GM12878 (cell line): ENCODE data around the gene KICS2. TPM values are rescaled to one million over a fixed set of nuclear protein-coding genes. Genes with fewer than 3 reads are reported as not detected.
A peak's percentile ranks its signal among the peaks of the same experiment; 100 is the strongest.

Experiments used
- ATAC-seq: fragments of 200-7000 bp; cut with Tn5 transposase; 3 replicates; pipeline ENCODE4 v1.9.1; 2020; ENCODE audit warnings: mild to moderate bottlenecking, moderate library complexity
- BruUV-seq: library from RNA; stranded (reverse); fragments of 400-500 nt; replicated peaks from 2 replicates; lab custom pipeline; 2021; lab: Mats Ljungman, UMichigan
- CTCF ChIA-PET: fragments of 300-600 bp; sonication (Branson Sonifier 250); formaldehyde crosslinking; extraction: SDS; loops from one replicate; lab custom pipeline; 2021; ENCODE audit warnings: inconsistent platforms; lab: Yijun Ruan, JAX
- POLR2A ChIA-PET: fragments of 350-600 bp; formaldehyde crosslinking; extraction: SDS; loops from one replicate; lab custom pipeline; 2021; ENCODE audit warnings: inconsistent platforms; lab: Charles Lee
- RAD21 ChIA-PET: fragments of 300-600 bp; sonication (Branson Sonifier 250); formaldehyde crosslinking; loops from one replicate; lab custom pipeline; 2023; ENCODE audit warnings: antibody characterized with exemption; ENCODE audit not compliant: unreplicated experiment; lab: Charles Lee
- SMC1A ChIA-PET: fragments of 300-600 bp; sonication (Branson Sonifier 250); formaldehyde crosslinking; loops from one replicate; lab custom pipeline; 2023; ENCODE audit not compliant: unreplicated experiment, uncharacterized antibody; lab: Charles Lee
- DNase-seq: peaks from one replicate; pipeline ENCODE4 v3.0.0-alpha.2; 2011; ENCODE audit warnings: low read depth, low spot score
- FAIRE-seq: peaks from 3 replicates; lab custom pipeline; 2011; peaks lifted over from hg19 to GRCh38; lab: Jason Lieb, UNC
- H2AFZ ChIP-seq: 2 replicates; pipeline ENCODE4 v1.6.0; 2011; ENCODE audit warnings: low read depth, low read length, control low read depth; ENCODE audit not compliant: control insufficient read depth
- H3K27ac ChIP-seq: 2 replicates; pipeline ENCODE4 v1.5.1; 2011; ENCODE audit warnings: control low read depth; ENCODE audit not compliant: control insufficient read depth, insufficient read depth
- H3K27me3 ChIP-seq, 2 experiments: replicated peaks in 1 of 2; 2 replicates each; pipeline versions ENCODE4 v1.6.0 to v1.6.1; 2011; ENCODE audit warnings: low read length in 1 of 2; ENCODE audit not compliant: control insufficient read depth in 2 of 2, insufficient read depth in 2 of 2
- H3K36me3 ChIP-seq, 2 experiments: 2 replicates each; pipeline ENCODE4 v1.5.1; 2011; ENCODE audit warnings: low read length in 1 of 2; ENCODE audit not compliant: control insufficient read depth in 2 of 2, insufficient read depth in 2 of 2
- H3K4me1 ChIP-seq: 2 replicates; pipeline ENCODE4 v1.6.1; 2011; ENCODE audit warnings: mild to moderate bottlenecking, low read length, moderate library complexity, mixed read lengths; ENCODE audit not compliant: control insufficient read depth, insufficient read depth
- H3K4me2 ChIP-seq: 2 replicates; pipeline ENCODE4 v1.6.0; 2011; ENCODE audit warnings: control low read depth; ENCODE audit not compliant: control insufficient read depth, insufficient read depth
- H3K4me3 ChIP-seq: fragments of 200-600 bp; sonication (generic); 2 replicates; pipeline ENCODE4 v1.5.1; 2016
- H3K79me2 ChIP-seq: 2 replicates; pipeline ENCODE4 v1.6.0; 2011; ENCODE audit warnings: low read length; ENCODE audit not compliant: control insufficient read depth, insufficient read depth
- H3K9ac ChIP-seq: 2 replicates; pipeline ENCODE4 v1.8.0; 2011; ENCODE audit warnings: low read length, control low read depth, mixed read lengths; ENCODE audit not compliant: control insufficient read depth, insufficient read depth
- H3K9me3 ChIP-seq: replicated peaks from 3 replicates; pipeline ENCODE4 v1.5.1; 2011; ENCODE audit warnings: mild to moderate bottlenecking, low read length; ENCODE audit not compliant: control insufficient read depth, insufficient read depth
- H4K20me1 ChIP-seq: 2 replicates; pipeline ENCODE4 v1.6.0; 2011; ENCODE audit not compliant: control insufficient read depth, insufficient read depth
- CHD4 ChIP-seq: fragments of 200-600 bp; sonication (generic); IDR thresholded peaks from 2 replicates; pipeline ENCODE4 v1.6.1; 2016; ENCODE audit warnings: mild to moderate bottlenecking
- NFXL1 ChIP-seq: fragments of 450-650 bp; IDR thresholded peaks from 2 replicates; pipeline ENCODE4 v1.6.1; 2017; ENCODE audit warnings: antibody characterized with exemption, mild to moderate bottlenecking, borderline replicate concordance
- NFYB ChIP-seq: IDR thresholded peaks from 2 replicates; pipeline ENCODE4 v1.6.1; 2011; ENCODE audit warnings: low read depth, mild to moderate bottlenecking, low read length, improper control_type of control experiment, moderate library complexity; ENCODE audit not compliant: insufficient read depth
- PAX8 ChIP-seq: fragments of 450-650 bp; IDR thresholded peaks from 2 replicates; pipeline ENCODE4 v1.6.1; 2017; ENCODE audit warnings: mild to moderate bottlenecking, moderate library complexity
- RB1 ChIP-seq: fragments of 450-650 bp; formaldehyde crosslinking; IDR thresholded peaks from 2 replicates; pipeline ENCODE4 v1.6.1; 2017; ENCODE audit warnings: mild to moderate bottlenecking, borderline replicate concordance
- TARDBP ChIP-seq: IDR thresholded peaks from 2 replicates; pipeline ENCODE4 v1.6.1; 2016; ENCODE audit warnings: borderline replicate concordance
- ZBED1 ChIP-seq: IDR thresholded peaks from 2 replicates; pipeline ENCODE4 v1.6.1; 2016; ENCODE audit warnings: borderline replicate concordance
- ZZZ3 ChIP-seq: IDR thresholded peaks from 2 replicates; pipeline ENCODE4 v1.6.1; 2011; ENCODE audit warnings: low read depth; ENCODE audit not compliant: control insufficient read depth, insufficient read length
- WGBS: methylation state at CpG from one replicate; pipeline ENCODE4 v1.1.6; 2016; ENCODE audit warnings: low lambda C conversion rate; ENCODE audit not compliant: insufficient replicate concordance, insufficient coverage; ENCODE audit errors: missing lambda C conversion rate; 5-methylcytosine and 5-hydroxymethylcytosine counted together
- in situ Hi-C: fragments of 300-500 bp; cut with MboI; formaldehyde crosslinking; loops from 9 replicates; pipeline ENCODE4 v1.14.3; 2018; ENCODE audit warnings: mixed read lengths
- intact Hi-C: fragments of 100-400 bp; cut with micrococcal nuclease; formaldehyde crosslinking; loops from one replicate; pipeline ENCODE4 v1.14.2; 2022; ENCODE audit not compliant: unreplicated experiment
- polyA plus RNA-seq, 11 experiments: library from polyadenylated mRNA; depleted of rRNA in 4 of 11; unstranded in 6 of 11; stranded (reverse) in 5 of 11; fragments of >200 nt; fragmentation: Nextera tagmentation in 4 of 11; fragmentation: Illumina TruSeq in 1 of 11; extraction: Ambion mirVana in 4 of 11; extraction: Trizol in 1 of 11; gene quantifications; 1 replicate in 1 of 11; 2 replicates in 10 of 11; pipeline versions ENCODE4 v1.2.1 to v1.2.3, GENCODE V29; 2011 to 2016; ENCODE audit warnings: inconsistent platforms in 2 of 11, missing spikeins in 2 of 11, low read depth in 1 of 11
- total RNA-seq, 4 experiments: library from RNA; depleted of rRNA in 3 of 4; stranded (reverse); fragments of >200 nt in 3 of 4; fragmentation: Illumina TruSeq in 1 of 4; extraction: Trizol in 1 of 4; gene quantifications; 2 replicates each; pipeline versions ENCODE4 v1.2.1 to v1.2.3, GENCODE V29; 2013 to 2021
- TF ChIP-seq, protein P1 (sequence below): IDR thresholded peaks from 2 replicates; pipeline ENCODE4 v1.6.1; 2012; ENCODE audit warnings: low read length, inconsistent platforms
- TF ChIP-seq, protein P2 (sequence below): fragments of 450-650 bp; IDR thresholded peaks from 2 replicates; pipeline ENCODE4 v1.6.1; 2017; ENCODE audit warnings: mild to moderate bottlenecking
- TF ChIP-seq, protein P3 (sequence below): fragments of 150-350 bp; IDR thresholded peaks from 2 replicates; pipeline ENCODE4 v1.6.1; 2014; ENCODE audit warnings: mild to moderate bottlenecking, low read depth, low read length
- TF ChIP-seq, protein P4 (sequence below): fragments of 150-350 bp; IDR thresholded peaks from 2 replicates; pipeline ENCODE4 v1.6.1; 2016; ENCODE audit warnings: low read depth, low read length
- TF ChIP-seq, protein P5 (sequence below): IDR thresholded peaks from 2 replicates; pipeline ENCODE4 v1.6.1; 2011; ENCODE audit warnings: mild to moderate bottlenecking, low read depth, low read length, moderate library complexity; ENCODE audit not compliant: insufficient replicate concordance

KICS2 gene
- total and polyA plus RNA-seq, 10 of the 15 experiments (the other 5 are each of a cell fraction or from before 2014, with no cell fraction given): 3.9 to 13.1 (median 9.5) TPM

DNA sequence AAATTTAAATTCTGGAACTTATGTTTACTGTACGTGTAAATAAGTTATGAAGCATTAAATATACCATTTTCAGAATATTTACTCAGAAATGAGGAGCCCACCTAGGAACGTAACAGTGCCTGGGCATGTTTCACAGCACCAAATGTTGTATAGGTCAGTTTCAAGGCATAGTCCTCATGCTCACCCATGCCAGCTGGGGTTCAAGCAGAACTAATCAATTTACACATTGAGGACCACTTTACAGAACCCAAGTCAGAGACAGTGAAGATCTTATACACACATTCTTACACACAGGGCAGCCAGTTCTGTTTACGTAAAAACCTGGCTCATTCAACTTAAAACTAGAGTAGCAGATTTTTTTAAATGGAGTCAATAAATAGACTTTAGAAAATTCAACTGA, 2.0 kb downstream of the KICS2 start (continued):
- TF ChIP-seq, protein P1, sequence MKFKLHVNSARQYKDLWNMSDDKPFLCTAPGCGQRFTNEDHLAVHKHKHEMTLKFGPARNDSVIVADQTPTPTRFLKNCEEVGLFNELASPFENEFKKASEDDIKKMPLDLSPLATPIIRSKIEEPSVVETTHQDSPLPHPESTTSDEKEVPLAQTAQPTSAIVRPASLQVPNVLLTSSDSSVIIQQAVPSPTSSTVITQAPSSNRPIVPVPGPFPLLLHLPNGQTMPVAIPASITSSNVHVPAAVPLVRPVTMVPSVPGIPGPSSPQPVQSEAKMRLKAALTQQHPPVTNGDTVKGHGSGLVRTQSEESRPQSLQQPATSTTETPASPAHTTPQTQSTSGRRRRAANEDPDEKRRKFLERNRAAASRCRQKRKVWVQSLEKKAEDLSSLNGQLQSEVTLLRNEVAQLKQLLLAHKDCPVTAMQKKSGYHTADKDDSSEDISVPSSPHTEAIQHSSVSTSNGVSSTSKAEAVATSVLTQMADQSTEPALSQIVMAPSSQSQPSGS: no peak

DNA sequence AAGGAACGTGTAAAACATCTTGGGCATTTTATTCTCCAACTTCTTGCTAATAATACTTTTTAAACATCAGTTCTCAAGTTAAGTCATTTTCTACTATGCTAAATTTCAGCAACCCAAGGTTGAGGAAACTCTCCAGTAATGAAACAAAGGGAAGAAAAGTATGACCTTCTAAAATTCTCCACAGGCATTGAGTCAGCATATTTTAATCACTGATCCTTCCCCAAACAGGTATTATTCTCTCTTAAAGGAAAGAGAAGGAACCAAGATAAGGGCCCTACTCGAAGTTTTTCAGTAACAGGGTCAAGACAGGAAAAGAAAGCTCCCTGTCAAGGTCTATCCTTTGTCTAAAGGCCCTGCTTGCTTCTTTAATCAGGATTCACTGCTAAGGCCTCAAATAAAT, 3.0 kb downstream of the KICS2 start:
- Histone ChIP-seq H3K9ac (peak overlapping the region; percentile 24; the same call in 1 of the 2 replicates), H4K20me1 (no peaks in the 10 kb centered on the region), H3K4me2 (peak overlapping the region; percentile 58), H3K4me3 (peak overlapping the region; percentile 57; the same call in 1 of the 2 replicates), H2AFZ (peak overlapping the region; percentile 55), H3K36me3 (no peaks in the 10 kb centered on the region), H3K4me1 (no peaks in the 10 kb centered on the region; the same call in 1 of the 2 replicates), H3K27me3 (no peaks in the 10 kb centered on the region), H3K27ac (peak overlapping the region; percentile 49; the same call in 1 of the 2 replicates), H3K9me3 (no peaks in the 10 kb centered on the region), H3K79me2 (peaks cover 26% of the 10 kb centered on the region)
- in situ Hi-C loops (no loop called here), intact Hi-C loops (no loop called here)
- FAIRE-seq (no peak), ATAC-seq (no peak), DNase-seq (no peak)
- ChIA-PET SMC1A (interaction anchor here (2.3 kb wide), 1 partner anchor 375 kb away, joined by 10 read pairs; the partner anchor contains the start of gene SRGAP1), CTCF (interaction anchor here (1.1 to 1.9 kb wide), 3 partner anchors 16 to 375 kb away, joined by 3 to 11 read pairs (median 4); partner anchors contain the start of gene SRGAP1), RAD21 (interaction anchor here (1.2 to 2.8 kb wide), 3 partner anchors 18 to 375 kb away, joined by 3 to 8 read pairs (median 4); partner anchors contain the start of gene SRGAP1), POLR2A (no interaction called here)
- no TSS peak for BruUV-seq
- 49% methylated on average over 2 of the region's 2 CpGs for WGBS
- TF ChIP-seq CHD4 (no peak), ZBED1 (no peak), PAX8 (no peak), NFYB (no peak), ZZZ3 (no peak), NFXL1 (no peak), RB1 (no peak), TARDBP (no peak)
- TF ChIP-seq, protein P2, sequence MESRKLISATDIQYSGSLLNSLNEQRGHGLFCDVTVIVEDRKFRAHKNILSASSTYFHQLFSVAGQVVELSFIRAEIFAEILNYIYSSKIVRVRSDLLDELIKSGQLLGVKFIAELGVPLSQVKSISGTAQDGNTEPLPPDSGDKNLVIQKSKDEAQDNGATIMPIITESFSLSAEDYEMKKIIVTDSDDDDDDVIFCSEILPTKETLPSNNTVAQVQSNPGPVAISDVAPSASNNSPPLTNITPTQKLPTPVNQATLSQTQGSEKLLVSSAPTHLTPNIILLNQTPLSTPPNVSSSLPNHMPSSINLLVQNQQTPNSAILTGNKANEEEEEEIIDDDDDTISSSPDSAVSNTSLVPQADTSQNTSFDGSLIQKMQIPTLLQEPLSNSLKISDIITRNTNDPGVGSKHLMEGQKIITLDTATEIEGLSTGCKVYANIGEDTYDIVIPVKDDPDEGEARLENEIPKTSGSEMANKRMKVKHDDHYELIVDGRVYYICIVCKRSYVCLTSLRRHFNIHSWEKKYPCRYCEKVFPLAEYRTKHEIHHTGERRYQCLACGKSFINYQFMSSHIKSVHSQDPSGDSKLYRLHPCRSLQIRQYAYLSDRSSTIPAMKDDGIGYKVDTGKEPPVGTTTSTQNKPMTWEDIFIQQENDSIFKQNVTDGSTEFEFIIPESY: no peak
- TF ChIP-seq, protein P3, sequence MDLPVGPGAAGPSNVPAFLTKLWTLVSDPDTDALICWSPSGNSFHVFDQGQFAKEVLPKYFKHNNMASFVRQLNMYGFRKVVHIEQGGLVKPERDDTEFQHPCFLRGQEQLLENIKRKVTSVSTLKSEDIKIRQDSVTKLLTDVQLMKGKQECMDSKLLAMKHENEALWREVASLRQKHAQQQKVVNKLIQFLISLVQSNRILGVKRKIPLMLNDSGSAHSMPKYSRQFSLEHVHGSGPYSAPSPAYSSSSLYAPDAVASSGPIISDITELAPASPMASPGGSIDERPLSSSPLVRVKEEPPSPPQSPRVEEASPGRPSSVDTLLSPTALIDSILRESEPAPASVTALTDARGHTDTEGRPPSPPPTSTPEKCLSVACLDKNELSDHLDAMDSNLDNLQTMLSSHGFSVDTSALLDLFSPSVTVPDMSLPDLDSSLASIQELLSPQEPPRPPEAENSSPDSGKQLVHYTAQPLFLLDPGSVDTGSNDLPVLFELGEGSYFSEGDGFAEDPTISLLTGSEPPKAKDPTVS: no peak
- TF ChIP-seq, protein P4, sequence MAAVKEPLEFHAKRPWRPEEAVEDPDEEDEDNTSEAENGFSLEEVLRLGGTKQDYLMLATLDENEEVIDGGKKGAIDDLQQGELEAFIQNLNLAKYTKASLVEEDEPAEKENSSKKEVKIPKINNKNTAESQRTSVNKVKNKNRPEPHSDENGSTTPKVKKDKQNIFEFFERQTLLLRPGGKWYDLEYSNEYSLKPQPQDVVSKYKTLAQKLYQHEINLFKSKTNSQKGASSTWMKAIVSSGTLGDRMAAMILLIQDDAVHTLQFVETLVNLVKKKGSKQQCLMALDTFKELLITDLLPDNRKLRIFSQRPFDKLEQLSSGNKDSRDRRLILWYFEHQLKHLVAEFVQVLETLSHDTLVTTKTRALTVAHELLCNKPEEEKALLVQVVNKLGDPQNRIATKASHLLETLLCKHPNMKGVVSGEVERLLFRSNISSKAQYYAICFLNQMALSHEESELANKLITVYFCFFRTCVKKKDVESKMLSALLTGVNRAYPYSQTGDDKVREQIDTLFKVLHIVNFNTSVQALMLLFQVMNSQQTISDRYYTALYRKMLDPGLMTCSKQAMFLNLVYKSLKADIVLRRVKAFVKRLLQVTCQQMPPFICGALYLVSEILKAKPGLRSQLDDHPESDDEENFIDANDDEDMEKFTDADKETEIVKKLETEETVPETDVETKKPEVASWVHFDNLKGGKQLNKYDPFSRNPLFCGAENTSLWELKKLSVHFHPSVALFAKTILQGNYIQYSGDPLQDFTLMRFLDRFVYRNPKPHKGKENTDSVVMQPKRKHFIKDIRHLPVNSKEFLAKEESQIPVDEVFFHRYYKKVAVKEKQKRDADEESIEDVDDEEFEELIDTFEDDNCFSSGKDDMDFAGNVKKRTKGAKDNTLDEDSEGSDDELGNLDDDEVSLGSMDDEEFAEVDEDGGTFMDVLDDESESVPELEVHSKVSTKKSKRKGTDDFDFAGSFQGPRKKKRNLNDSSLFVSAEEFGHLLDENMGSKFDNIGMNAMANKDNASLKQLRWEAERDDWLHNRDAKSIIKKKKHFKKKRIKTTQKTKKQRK: no peak
- TF ChIP-seq, protein P5, sequence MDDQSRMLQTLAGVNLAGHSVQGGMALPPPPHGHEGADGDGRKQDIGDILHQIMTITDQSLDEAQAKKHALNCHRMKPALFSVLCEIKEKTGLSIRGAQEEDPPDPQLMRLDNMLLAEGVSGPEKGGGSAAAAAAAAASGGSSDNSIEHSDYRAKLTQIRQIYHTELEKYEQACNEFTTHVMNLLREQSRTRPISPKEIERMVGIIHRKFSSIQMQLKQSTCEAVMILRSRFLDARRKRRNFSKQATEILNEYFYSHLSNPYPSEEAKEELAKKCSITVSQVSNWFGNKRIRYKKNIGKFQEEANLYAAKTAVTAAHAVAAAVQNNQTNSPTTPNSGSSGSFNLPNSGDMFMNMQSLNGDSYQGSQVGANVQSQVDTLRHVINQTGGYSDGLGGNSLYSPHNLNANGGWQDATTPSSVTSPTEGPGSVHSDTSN: no peak
